Keratinocyte (primary cell): ENCODE results near the gene PICALM.

Experiments used
- EZH2 ChIP-seq: IDR thresholded peaks from one replicate; pipeline ENCODE4 v1.6.1; 2012; ENCODE audit warnings: inconsistent platforms, mild to moderate bottlenecking, low read length, moderate library complexity
- TF ChIP-seq, protein P1 (sequence below), 3 experiments: IDR thresholded peaks in 1 of 3; conservative IDR thresholded peaks in 1 of 3; optimal IDR thresholded peaks in 1 of 3; 2 replicates in 2 of 3; 3 replicates in 1 of 3; pipeline versions ENCODE3 to v1.5.1; 2011; ENCODE audit warnings: low read length in 3 of 3, mild to moderate bottlenecking in 3 of 3, moderate library complexity in 2 of 3, control low read depth in 1 of 3, inconsistent platforms in 1 of 3; ENCODE audit not compliant: insufficient read depth in 2 of 3; ENCODE audit errors: extremely low read depth in 1 of 3

DNA sequence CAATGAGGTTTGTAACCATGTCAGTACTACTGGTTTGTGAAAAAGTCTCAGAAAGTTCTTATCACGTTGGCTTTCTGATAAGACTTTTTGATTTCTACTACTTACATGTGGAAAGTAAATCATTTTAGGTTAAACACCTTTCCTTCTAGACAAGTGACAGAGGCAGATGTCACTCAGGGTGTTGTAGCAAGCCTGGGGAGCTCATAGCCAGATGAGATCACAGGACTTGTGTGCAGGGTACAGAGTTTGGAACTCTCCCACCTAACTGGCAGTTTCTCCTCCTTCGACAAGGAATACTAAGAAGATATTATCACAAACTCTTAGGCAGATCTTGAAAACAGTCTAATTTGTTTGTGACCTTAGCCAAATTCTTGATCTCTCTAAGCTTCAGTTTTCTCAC, 49.4 kb upstream of the PICALM start:
- TF ChIP-seq, protein P1, sequence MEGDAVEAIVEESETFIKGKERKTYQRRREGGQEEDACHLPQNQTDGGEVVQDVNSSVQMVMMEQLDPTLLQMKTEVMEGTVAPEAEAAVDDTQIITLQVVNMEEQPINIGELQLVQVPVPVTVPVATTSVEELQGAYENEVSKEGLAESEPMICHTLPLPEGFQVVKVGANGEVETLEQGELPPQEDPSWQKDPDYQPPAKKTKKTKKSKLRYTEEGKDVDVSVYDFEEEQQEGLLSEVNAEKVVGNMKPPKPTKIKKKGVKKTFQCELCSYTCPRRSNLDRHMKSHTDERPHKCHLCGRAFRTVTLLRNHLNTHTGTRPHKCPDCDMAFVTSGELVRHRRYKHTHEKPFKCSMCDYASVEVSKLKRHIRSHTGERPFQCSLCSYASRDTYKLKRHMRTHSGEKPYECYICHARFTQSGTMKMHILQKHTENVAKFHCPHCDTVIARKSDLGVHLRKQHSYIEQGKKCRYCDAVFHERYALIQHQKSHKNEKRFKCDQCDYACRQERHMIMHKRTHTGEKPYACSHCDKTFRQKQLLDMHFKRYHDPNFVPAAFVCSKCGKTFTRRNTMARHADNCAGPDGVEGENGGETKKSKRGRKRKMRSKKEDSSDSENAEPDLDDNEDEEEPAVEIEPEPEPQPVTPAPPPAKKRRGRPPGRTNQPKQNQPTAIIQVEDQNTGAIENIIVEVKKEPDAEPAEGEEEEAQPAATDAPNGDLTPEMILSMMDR (optimal IDR thresholded peaks at IDR 0.05 in 1 of 3, IDR thresholded peaks at IDR 0.05 in 1 of 3, conservative IDR thresholded peaks at IDR 0.05 in 1 of 3; ENCODE audit: extremely low read depth in 1 of 3, insufficient read depth in 2 of 3, low read length in 3 of 3), result no peak
- no peak for TF ChIP-seq EZH2
